CD4-positive, alpha-beta T cell treated with Interleukin-1 beta for 1 hour (primary cell): ENCODE data around the gene TNK1.
A peak's percentile ranks its signal among the peaks of the same experiment; 100 is the strongest.

Experiments used
- DNase-seq, 2 donors: peaks; one replicate each; pipeline ENCODE4 v3.0.0-alpha.2; 2020 to 2022

The TNK1 gene

DNA sequence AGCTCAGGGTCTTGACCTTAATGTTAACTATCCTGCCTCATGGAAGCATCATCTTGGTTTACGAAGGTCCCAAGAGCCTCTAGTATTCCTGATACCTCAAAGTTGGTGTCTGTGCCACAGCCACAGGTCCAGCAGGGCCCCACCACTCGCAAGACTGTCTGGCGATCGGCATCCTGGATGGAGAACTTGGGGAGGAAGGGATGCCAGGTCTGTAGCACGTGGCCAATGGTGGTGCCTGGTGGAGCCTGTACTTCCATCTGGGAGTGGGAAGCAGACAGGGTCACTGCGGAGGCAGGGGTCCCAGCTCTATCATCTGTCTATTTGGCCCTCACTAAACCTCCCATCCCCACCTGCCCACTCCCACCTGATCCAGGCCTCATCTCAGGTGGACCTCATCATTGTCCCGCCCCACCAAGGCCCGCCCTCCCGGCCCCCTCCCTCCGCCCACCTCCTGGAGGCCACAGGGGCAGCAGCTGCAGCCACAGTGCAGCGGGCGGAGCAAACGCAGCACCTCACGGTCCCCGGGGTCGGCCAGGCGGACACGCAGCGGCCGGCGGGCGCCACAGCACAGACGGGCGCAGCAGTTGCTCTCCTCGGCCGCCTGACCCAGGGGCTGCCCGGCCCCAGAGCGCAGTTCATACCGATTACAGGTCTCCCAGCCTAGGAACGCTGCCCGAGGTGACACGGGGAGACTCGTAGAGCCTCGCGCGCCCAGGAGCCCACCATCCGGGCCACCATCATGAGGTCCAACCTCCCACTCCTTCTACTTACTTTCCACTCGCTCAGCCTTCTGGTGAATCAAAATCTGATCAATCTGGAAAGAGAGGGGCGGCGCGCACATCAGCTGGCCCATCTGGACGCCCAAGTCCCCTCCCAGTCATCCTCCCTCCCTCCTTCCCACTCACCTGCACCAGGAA is 12.1 kb downstream of the TNK1 start:
- DNase-seq = no peak

DNA sequence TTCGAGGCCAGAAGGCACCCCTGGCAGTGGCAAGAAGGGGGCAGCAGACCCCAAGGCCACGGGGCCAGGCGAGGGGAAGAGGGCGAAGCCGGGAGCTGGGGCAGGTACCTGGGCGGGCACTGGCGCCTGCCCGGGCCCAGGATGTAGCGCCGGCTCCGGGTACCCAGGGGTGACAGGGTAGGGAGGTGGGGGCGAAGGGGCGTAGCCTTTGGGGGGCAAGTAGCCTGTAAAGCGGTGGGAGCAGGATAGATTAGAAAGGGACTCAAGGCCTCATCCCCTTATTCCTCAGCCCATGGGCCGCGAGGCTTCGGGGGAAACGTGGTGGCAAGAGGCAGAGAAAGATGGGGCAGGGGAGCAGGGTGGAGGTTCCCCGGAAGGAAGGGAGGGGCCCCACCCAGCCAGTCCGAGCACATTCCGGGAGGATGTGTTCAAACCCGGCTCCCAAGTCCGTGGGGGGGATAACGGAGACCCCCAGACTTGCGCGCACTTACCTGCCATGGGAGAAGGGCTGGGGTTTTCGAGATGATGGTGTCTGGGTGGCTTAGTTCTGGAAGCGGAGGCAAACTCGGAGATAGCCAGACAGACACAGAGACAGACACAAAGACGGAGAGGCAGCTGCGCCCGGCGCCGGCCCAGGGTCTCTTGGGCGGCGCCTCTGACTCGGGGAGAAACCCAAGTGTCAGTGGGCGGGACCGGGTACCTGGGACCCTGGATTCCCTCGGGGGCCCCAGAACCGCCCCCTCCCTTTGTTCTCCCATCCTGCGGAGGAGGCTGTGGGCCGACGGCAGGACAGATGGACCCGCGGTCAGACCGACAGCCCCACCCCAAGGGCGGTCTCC is 12.9 kb downstream of the TNK1 start:
- DNase-seq = peak; percentile 81 to 82

DNA sequence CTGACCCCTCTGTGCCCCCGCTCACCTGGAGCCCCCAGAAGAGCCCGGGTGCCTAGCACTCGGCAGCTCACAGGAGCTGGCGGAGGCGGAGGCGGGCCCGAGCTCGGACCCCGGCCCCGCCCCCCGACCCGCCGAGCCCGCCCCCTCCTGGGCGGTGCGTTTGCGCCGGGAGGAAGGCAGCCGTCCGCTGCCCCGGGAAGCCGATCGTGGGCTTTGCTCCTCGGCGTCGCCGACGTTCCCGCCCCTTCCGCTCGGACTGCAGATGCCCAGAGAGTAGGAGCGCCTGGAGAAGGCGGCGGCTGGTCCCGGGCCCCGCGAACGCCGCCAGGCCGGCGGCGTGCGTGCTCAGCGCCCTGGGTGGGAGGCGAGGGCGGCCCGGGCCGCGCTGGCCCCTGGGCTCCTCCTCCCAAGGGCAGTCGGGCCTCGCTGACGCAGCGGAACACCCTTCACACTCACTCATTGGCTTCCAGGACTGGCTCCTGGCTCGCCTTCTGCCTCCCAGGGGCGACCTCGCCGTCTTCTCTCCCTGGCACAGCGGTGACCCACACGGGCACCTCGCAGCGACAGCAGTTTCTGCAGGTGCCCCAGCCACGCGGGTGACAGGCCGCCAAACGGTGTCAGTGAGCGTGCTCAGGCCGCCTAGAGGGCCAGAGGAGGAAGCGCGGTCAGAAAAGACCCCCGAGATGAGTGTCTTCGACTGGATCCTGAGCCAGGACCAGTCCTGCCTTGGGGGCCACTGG is 13.7 kb downstream of the TNK1 start, which contains the start of gene PLSCR3:
PLSCR3 (minus strand) TSS at position 74 of the 740 bp plus-strand sequence. CDS start 415 bp downstream, outside the sequence.
- peak; percentile 83 to 85 for DNase-seq

DNA sequence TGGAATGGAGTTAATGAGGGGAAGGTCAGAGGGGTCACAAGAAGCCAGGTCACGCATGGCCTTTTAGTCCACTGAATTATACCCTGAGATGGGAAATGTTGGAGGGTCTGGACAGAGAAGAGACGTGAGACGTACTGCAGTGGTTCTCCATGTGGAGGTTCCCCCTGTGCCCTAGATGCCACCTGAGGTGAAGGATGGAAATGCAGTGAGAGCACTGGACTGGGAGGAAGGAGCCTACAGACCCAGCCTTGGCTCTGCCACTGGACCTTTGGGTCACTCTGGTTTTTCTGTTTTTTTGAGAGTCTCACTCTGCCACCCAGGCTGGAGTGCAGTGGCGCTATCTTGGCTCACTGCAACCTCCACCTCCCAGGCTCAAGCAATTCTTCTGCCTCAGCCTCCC is 15.3 kb downstream of the TNK1 start:
- DNase-seq = no peak

DNA sequence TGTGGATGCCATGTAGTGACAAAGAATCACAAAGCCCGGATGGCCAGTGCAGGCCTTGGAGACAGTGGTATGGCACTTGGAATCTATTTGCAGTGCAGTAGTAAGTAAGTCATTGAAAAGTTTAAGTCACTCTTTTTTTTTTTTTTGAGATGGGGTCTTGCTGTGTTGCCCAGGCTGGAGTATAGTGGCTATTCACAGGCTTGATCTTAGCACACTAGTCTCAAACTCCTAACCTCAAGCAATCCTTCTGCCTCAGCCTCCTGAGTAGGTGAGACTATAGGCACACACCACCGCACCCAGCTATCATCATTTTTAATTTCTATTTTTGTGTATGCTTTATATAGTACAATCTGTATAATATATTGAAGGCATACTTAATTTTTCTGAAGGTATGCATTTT is 17.7 kb downstream of the TNK1 start:
- no peak for DNase-seq

DNA sequence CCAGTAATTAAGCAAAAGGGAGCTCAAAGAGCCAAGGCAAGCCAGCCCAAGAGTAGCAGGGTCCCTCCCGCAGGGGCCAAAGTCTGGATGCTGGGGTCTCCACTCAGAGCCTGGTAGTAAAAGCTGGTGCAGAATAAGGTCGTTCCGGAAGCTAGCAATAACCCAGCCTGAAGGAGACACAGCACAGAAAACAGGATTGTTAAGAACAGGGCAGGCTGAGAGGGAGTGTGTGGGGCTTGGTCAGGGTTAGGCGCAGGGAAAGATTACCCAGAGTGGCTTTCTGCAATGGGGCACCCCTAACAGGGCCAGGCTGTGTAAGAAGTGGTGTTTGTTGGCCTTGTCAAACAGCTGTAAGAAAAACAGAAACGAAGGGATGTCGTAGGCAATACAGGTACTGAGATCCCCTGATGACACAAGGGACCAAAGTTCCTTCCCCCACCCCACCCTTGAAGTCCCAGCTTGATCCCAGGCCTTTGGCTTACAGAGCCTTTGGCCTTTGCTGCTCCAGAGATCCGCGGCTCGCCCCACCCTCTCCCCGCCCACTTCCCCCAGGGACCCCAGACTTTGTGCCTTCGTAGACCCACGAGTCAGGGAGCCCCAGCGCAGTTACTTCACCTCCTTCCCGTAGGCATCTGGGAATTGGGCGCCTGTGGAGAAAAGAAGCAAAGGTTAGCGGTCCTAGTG is 22.3 kb downstream of the TNK1 start:
- DNase-seq = peak; percentile 25 to 27

DNA sequence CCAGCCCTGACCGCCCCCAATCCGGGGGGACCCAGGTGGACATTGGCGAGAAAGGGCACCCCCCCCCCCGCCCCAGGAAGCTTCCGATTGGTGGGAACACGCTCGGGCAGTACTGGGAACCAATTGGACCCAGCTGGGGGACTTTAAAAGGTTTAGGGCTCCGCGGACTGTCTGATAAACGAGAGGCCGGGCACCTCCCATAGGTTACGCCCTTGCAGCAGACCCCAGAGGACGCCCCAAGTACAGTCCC is 22.8 kb downstream of the TNK1 start:
- DNase-seq = no peak

DNA sequence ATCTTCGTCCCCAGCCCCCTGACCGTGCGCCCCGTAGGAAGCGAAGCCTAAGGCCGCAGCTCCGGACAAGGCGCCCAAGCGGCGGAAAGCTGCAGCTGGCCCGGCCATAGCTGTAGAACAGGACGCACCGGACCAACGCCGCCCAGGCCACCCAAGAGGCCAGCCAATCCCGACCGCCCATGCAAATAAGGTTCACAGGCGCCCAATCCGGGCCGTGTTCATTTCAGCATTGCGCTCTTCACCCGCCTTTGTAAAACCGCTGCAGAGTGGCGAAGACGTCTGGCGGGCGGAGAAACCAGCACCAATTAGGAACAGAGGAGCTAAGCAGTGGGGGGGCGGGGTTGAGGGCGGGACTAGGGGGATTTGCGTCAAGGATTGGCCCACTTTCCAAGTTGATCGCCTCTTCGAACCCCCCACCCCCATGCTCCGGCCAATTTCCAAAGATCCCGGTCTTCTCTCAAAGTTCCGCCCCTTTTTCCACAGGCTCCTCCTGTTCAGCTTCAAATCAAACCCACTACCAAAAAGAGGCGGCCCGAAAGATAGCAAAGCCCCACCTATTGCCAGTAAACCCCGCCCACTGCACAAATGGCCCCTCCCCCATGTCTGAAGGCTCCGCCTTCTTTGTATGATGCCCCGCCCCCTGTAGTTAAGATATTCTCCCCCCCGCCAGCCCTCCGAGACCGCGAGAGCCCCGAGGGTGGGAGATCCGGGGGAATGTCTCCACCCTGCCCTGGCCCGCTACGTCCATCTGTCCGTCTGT is 23.3 kb downstream of the TNK1 start, which contains the start of gene TMEM256:
TMEM256 (minus strand) TSS at position 121 of the 760 bp plus-strand sequence; CDS start at position 108, 13 bp downstream.
- DNase-seq = peak; percentile 97

DNA sequence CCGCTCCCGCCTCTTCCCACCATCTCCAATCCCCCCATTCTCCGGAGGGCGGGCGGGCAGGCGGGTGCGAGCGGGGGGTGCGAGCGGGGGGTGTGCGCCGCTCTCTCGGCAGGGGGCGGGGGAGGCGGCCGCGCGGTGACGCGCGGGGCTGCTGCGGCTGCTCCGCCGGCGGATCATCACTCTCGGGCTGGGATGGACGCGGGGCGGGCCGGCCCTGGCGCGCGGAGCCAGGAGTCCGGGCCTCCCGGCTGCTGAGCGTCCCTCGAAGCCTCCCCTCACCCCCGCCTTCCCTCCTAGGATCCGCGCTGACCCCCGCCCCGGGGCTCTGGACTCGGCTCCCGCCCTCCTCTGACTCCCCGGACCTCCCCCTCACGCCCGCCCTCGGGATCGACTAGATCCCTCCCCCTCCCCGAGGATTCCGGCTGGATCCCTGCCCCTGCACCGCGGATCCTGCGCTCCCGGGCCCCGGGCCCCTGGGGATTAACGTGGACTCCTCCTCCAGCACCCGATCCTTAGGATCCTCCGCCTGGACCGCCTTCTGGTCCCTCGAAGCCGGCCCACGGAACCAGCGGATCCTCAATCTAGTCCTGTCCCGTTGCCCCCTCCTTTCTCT is 24.0 kb downstream of the TNK1 start:
- DNase-seq = peak; percentile 77 to 78

DNA sequence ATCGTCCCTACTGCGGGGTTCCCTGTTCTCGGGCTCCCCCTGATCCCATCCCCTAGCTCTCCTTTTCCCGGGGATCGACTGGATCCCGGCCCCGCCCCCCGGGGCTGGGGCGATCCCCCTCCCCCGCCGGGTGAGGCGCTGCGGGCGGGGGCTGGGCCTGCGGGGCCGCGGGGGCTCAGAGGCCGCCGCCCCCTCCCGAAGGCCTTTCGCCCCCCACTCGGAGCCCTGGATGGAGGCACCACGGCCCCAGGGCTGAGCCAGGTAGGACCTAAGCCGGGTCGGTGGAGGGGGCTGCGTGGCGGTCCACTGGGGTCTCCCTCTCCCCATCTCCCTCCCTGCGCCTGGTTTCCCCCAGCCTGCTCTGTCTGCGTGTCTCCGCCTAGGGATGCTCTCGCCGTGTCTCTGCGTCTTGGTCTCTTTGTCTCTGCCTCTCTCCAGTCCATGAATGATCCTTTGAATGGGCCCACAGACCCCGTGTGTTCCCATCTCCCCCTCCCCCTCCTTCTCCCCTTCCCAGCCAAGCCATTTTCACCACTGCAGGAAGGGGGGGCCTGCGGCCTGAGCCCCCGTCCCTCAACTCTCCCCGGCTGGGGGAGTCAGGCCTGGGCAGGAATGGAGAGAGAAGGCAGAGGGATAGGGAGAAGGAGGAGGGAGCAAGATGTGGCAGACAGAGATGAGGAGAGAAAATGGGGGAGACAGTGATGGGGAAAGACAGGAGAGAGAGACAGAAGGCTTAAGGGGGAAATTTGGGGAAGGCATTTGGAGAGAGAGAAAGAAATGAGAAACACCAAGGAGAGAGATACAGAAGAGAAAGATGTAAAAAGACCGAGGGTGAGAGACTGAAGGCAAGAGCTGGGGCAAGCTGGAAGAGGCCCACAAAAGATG is 24.7 kb downstream of the TNK1 start:
- no peak for DNase-seq

DNA sequence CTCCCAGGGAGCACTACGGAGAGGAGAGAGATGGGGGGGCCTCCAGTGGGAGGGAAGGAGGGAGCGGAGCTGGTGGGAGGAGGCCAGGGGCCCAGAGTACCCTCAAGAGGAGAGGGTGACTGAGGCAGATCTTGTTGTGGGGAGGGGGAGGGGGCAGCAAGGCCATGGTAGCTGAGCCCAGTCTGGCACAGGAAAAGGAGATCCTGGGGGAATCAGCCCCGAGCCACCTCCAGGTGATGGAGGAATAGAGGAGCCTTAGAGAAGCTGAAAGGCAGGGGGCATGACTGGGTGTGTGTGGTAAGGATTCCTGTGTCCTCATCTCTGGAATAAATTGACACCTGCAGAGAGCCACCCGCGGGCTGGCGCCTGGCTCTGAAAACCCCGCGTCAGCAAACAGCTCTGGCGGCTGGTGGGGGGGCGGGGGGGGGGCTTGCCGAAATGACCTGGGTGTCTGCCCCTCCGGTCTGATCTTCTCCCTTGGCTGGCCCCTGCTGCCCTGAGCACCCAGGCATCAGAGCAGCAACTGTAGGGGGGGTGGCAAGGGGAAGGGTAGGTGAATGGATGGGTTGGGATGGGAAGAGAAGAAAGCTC is 25.4 kb downstream of the TNK1 start:
- DNase-seq = no peak

DNA sequence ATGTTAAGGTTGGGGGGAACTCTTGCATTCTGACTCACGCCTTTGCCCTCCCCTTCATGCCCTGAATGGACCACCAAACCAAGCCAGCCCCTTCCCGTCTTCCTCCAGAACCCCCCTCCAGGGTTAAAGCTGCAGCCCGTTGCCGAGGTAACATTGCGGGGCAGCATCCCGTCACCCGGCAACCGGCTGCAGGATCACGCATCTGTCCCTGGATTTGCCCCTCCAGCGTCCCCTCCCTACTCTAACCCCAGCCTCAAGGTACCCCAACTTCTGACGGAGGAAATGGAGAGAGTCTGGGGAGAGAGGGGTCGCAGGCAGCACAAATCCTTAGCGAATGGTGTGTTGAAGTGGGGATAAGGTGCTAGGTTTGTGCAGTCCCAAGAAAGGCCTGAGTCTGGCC is 26.2 kb downstream of the TNK1 start:
- no peak for DNase-seq

DNA sequence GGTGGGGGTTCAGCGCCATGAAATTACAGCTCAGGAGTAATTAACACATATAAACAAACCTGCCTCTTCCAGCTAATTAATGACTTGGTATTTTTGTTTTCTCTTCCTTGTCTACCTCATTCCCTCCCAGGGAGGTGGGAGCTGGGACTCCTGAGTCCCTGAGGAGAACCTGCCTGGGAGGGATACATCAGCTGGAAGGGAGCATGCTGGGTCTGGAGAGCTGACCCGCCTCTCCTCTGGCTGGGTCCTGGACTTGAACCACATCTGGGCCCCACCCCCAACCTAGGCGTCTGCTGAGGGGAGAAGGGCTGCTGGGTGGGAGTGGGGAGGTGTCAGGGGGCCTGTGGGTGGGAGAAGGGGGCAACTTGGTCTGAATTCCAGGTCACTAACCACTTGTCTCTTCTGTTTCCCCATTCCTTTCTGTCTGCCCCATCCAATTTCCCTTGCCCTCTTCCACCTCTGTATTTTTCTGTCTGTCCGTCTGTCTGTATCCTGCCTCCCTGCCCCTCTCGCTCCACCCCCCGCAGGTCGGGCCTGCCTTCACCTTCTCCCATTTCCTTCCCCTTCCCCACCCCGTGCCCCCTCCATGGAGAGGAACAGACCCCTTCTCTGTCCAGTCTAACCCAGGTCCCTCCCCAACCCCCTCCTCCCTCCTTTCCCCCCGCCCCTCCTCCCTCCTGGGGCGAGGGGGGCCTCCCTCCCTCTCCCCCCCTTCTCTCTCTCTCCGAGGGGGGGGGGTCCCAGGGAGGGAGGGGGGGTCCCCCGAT is 26.8 kb downstream of the TNK1 start, which contains the start of gene NLGN2:
NLGN2 (plus strand) TSS at position 361 of the 767 bp plus-strand sequence. CDS start 411 bp downstream, outside the sequence.
- DNase-seq = no peak

DNA sequence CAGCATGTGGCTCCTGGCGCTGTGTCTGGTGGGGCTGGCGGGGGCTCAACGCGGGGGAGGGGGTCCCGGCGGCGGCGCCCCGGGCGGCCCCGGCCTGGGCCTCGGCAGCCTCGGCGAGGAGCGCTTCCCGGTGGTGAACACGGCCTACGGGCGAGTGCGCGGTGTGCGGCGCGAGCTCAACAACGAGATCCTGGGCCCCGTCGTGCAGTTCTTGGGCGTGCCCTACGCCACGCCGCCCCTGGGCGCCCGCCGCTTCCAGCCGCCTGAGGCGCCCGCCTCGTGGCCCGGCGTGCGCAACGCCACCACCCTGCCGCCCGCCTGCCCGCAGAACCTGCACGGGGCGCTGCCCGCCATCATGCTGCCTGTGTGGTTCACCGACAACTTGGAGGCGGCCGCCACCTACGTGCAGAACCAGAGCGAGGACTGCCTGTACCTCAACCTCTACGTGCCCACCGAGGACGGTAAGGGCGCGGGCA is 27.4 kb downstream of the TNK1 start:
- peak; percentile 46 to 52 for DNase-seq

DNA sequence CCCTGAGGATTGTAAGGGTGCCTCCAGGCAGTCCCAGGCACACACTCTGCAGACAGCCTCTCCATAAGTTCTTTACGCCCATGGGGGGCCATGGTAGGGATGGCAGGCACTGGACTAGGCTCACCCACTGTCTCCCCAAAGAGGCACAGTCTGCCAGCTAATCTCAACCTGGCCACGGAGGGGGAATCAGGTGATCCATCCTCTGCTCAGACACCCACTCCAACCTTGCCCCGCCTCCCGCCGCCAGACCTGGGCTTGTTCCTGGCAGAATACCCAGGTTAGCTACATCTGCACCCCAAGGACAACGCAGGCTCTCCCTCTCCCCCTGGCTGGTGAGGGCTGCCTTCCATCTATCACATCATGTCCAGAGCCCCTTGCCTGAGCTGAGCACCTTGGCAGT is 28.0 kb downstream of the TNK1 start:
- DNase-seq = no peak

DNA sequence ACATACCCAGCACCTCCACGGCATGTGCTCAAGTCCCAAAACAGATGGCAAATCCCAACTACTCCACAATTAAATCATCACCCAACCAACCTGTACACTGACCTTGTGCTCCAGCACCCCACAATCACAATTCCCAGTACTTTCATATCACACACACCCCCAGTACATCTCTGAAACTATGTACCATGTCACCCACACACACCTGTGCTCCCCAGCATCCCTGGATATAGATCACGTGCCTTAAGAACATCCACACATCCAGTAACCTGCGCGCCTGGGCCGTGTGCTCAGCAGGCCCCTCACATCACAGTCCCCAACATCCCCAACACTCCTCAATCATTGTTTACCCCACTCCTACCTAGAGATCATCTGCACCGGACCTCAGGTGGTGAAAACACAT is 28.8 kb downstream of the TNK1 start:
- DNase-seq = no peak

DNA sequence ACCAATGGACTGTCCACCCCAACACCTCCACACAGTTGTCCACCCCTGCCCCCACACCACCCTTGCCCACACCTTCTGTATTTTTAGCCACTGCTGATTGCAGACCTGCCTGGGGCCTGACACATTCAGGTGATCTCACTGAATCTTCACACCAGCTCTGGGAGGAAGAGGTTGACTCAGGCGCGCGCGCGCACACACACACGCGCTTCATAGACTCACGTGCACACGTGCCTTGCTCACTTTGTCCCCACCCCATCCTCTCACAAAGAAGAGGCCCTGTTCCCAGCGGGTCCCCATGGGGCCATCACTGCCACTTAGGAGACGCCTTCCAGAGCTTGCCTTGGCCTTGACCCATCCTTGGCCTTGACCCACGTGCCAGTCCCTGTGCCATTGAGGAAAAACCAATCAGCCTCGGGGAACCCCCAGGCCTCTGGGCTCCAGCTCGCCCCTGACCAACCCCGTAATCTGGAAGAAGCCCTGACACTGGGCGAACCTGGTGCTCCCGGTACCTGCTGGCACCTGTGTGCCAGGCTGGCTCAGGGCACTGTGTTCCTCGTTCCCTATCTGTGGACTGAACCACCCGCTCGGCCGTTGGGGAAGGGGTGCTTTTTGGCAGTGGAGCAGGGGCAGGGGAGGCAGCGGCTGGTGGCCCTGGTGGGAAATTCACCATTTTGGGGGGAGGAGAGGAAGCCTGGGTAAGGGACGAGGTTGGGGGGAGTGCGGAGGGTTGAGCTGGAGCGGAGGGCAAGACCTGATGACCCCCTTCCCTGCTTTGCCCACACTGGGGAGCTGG is 29.9 kb downstream of the TNK1 start:
- DNase-seq = no peak

DNA sequence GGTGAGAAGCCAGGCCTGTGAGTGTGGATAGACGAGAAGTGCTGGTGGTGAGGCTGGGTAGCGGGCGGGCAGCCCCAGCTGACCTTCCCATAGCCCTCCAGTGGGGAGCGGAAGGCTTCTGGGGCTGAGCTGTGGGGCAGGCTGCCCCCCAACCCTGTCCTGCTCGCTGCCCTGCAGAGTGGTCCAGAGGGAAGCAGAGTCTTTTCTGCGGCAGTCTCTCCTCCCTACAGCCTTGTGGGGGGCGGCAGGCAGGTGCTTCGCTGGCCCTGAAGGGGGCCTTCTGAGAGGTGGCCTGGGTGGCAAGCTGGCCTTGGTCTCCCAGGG is 30.5 kb downstream of the TNK1 start:
- no peak for DNase-seq
